Stimulated activated CD4-positive, alpha-beta T cell treated with anti-CD3 and anti-CD28 coated beads, Interleukin-15, amount 100 ng/mL, for 48 hours (primary cell): Measurements from ENCODE around the gene EEF1A2.
"Not testable (repeated sequence)": the region's sequence is repeated elsewhere in the genome, so short reads cannot be mapped to it uniquely, and the experiment has no call there.

Experiments used
- DNase-seq, 2 donors: peaks; one replicate each; pipeline ENCODE4 v3.0.0-alpha.2; 2020; ENCODE audit warnings: low read depth in 2 of 2

The EEF1A2 gene

DNA sequence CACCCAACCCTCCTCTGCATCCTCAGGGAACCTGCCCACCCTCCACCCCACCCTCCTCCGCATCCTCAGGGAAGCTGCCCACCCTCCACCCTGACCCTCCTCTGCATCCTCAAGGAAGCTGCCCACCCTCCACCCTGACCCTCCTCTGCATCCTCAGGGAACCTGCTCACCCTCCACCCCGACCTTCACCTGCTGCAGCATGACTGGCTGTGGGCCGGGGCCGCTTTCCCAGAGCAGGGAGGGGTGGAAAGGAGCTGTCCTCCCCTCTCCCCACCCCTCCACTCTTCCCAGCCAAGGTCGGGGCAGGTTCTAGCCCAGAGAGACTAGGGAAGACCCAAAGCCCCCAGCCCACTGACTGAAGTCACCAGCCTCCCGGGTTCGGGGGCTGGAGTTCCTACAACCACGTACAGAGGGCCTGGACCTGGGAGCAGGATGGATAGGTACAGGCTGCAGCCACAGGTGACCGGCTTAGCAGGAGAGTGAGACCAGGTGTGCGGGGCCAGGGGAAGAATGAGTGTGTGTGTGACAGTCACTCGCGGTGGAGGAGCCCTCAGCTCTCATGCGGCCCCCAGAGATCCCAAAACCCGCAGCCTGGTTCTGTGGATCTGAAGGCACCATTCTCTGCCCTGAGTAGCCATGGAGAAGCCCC is 11.6 kb downstream of the EEF1A2 start:
- DNase-seq, result no peak

DNA sequence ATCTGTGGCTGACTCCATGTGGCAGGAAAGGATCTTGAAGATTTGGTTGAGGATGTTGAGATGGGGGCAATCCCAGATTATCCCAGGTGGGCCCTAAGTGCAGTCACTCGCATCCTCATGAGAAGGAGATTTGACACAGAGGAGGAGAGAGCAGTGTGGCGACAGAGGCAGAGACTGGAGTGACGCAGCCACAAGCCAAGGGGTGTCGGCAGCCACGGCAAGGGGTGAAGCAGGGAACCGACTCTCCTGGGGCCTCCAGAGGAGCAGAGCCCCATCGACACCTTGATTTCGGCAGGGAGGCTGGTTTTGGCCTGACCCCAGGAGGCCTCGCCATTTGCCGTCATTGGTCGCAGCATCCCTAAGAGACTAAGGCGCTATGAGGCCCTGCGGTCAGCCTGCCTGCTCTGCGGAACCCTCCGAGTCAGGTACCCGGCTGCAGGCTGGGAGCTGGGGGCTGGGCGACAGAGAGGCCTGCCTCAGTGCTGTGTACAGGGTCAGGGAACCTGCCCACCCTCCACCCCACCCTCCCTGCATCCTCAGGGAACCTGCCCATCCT is 12.5 kb downstream of the EEF1A2 start:
- DNase-seq, result no peak

DNA sequence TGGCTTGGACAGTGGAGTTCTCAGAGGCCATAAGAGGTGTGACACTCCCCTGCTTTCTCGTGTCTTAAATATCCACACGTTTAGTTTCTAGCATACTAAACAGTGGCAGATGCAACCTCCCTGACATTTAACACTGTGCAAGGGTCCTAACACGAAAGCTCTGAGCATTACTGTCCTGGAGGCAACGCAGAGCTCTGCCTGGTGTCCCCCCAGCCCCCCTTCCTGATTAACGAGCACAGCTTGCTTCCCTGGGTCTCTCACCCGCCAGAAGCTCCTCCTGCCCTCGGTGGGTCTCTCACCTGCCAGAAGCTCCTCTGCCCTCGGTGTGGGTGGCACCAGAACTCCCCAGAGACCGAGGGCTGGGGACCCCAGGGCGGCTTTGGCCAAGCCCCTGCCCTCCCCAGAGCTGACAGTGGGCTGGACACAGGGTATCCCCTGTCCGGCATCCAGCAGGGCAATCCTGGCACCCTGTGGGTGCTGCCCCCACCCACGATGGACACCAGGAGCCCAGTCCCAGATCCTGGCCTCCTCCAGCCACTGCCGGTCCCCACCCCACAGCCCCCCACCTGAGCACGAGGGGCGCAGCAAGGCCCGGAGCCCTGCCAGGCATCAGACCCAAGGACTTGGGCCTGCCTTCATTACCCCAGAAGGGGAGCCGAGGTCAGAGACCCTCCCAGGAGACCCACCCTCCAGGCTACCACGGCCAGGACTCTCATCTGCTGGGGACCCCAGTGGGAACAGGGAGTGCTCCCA is 14.1 kb downstream of the EEF1A2 start:
- DNase-seq, result no peak

DNA sequence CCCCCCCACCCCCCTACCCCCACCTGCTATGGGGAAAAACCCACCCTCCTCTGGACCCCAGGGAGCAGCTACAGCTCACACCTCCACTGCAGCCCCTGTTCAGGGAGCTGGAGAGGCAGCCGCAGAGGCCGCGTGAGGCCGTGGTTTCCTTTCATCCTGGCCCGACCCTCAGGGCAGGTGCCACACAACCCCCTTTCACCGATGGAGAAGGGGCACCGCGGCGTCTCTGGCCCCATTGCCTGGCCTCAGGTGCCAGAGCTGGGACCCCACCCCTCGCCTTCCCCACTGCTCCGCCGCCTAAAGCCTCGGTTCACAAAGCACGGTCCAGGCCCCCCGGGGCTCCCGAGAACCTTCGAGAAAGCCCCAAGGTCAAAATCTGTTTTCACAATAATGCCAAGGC is 14.6 kb downstream of the EEF1A2 start:
- no peak for DNase-seq

DNA sequence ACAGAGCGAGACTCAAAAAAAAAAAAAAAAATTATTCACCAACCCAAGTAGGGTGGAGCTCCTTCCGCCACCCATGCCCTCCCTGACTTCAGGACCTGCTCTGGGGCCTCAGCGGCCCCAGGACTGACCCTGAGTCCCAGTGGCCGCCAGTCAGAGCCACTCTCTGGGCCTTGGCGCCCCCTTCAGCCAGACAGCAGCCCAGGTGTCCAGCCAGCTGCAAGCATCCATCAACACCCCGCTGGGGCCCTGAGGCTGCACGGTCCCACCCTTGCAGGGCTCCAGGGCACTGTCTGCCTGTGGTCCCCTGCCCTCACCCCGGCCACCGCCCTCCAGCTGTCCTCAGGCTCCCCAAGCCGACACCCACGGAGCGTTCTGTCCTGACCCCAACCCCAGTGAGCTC is 15.0 kb downstream of the EEF1A2 start:
- no peak for DNase-seq

DNA sequence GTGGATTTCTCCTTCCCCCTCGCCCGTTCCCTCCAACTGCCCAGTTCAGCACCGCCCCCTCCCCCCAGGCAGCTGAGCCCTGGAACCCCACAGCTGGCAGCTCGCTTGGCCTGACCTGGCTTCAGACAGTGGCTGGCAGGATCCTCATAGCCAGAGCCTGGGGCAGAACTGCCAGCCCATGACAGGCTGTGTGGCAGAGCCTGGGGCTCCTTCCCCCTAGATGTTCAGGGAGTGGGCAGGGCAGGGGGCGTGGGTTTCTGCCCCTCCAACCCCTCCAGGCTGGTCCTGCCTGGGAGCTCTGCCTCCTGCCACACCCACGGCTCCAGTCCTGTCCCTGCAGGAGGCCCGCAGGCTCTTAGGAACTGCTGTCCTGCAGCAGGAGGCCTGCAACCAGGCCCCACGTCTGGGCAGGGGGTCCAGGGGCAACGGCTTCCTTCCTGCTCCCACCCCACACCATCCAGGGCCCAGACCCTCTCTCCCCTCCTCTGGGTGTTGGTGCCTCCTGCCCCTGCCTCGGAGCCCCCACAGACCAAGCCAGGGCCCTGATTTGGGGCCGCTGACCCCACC is 16.8 kb downstream of the EEF1A2 start:
- DNase-seq, result no peak

DNA sequence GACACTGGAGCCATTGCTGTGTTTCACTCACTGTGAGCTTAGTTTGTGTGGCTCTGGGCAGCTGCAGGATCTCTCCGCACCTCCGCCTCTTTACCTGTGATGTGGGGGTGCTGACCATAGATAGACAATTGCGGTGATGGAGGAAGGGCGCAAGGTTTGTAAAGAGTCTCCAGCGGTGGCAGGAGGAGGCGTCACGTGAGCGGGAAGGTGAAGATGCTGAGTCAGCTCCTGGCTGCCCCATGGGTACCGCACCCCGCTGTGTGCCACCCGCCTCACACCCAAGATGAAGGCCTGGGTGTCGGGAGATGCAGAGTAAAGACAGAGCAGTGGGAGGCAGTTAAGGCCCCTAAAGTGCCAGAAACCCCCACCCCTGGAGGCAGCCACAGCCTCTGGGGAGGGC is 17.4 kb downstream of the EEF1A2 start:
- DNase-seq, result no peak

DNA sequence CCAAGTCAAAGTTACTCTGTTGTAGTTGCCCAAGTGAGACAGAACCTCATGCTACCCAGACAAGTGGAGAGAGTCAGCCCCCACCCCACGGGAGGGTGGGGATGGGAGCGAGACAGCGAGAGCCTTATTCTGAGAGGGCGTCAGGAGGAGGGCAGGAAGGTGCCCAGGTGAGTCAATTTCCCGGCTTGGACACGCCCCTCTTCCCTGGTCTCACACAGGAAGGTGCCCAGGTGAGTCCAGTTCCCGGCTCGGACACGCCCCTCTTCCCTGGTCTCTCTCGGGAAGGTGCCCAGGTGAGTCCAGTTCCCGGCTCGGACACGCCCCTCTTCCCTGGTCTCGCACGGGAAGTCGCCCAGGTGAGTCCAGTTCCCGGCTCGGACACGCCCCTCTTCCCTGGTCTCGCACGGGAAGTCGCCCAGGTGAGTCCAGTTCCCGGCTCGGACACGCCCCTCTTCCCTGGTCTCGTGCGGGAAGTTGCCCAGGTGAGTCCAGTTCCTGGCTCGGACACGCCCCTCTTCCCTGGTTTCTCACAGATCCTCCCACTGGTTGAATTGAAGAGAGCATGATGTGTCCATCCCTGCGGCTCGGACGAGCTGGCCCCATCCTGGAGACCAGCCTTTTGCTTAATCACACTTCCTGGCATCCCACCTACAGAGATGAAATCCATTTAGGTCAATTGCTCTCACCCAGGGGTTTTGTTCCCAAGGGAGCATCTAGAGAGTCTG is 19.0 kb downstream of the EEF1A2 start:
- not testable (repeated sequence) for DNase-seq

DNA sequence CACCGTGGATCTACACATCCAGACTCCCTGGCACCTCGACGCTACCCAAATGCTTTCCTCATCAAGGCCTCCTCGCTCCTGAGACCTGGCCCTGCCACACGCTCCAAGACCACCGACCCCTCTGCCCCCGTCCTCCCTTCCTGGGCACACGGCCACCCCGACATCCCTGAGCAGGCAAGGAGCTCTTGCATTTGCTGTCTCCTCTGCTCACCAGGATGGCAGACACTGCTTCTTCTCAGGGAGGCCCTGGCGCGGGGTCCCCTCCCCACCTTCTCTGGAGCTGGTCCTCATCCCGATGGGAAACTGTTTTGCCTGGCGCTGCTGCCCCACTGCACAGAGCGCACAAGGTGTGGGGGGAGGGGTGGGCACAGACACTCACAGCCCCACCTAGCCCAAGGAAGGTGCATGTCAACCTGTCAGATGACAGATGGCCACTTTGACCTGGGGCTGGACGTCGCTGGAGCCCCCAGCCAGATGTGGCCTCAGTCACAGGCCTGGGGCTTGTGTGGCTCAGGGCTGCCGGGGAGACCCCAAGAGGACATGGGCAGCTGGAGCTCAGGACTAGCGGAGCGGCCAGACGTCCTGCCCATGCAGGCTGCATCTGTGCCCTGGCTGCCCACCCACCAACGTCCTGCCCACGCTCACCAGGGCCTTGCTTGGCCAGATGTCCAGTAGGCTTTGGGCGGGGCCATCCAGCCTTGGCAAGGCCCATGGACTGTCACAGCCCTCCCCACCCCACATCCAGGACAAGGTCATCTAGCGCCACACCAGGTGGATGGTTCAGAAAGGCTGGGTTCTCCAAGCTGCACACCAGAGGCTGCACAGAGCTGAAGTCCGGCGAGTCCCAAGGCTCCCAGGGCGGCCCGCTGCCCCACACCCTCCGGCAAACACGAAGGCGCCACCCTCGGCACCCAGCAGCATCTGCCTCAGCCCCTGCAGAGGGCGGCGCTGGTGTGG is 20.3 kb downstream of the EEF1A2 start:
- no peak for DNase-seq

DNA sequence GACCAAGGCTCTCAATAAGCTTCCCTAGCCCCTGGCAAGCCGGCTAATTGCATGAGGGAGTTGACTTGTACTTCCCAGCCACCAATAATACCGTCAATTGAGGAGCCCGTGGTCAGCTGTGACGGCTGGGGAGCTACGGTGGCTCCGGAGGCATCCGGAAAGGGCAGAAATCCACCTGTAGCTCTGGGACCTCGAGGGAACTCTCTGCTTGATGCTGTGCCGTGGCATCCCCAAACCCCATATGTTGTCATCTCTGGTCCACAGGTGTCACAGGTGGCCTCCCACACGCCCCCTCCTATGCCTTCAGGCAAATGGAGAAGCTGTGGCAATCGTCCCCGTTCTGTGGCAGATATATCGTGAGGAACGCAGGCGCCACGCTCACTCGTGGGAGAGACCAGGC is 20.9 kb downstream of the EEF1A2 start:
- no peak for DNase-seq

DNA sequence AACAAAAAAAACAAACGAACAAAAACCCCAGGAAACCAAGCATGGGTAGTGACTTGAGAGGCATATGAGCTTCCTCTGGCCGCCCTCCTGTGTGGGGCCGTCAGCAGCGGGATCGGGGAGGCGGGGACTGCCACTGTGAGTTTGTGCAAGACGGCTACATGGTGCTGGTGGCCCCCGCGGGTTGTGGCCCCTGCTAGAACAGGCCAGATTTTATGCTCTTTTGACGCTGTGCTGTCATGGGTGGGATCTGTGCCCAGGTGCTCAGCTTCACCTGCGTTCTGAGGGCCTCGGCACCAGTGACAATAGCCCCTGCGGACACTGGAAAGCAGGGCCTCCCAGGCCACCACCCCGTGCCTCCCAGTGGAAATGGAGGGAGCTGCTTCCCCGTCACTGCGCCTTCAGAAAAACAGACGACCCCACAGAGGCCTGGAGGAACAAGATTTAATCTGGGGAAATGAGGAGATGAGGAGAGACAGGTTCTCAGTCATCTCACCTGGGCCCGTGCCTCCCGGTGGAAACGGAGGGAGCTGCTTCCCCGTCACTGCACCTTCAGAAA is 21.7 kb downstream of the EEF1A2 start:
- DNase-seq, result no peak

DNA sequence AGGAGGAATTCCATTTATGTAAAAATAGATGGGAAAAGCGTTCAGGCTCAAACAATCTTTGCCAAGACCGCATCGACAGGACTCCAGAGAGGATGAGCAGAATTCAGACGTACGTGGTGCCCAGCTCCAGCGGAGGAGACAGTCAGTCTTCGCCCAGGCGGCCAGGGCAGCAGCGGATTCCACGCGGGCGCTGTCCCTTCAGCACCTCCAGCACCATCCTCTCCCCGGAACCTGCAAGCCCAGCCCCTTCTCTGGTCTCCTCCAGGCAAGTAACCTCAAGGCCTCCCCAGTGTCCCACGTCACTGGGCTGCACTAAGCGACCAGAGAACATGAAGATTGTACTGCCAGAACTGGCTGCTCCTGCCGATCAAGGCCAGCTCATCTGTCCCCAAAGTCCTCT is 23.7 kb downstream of the EEF1A2 start:
- no peak for DNase-seq

DNA sequence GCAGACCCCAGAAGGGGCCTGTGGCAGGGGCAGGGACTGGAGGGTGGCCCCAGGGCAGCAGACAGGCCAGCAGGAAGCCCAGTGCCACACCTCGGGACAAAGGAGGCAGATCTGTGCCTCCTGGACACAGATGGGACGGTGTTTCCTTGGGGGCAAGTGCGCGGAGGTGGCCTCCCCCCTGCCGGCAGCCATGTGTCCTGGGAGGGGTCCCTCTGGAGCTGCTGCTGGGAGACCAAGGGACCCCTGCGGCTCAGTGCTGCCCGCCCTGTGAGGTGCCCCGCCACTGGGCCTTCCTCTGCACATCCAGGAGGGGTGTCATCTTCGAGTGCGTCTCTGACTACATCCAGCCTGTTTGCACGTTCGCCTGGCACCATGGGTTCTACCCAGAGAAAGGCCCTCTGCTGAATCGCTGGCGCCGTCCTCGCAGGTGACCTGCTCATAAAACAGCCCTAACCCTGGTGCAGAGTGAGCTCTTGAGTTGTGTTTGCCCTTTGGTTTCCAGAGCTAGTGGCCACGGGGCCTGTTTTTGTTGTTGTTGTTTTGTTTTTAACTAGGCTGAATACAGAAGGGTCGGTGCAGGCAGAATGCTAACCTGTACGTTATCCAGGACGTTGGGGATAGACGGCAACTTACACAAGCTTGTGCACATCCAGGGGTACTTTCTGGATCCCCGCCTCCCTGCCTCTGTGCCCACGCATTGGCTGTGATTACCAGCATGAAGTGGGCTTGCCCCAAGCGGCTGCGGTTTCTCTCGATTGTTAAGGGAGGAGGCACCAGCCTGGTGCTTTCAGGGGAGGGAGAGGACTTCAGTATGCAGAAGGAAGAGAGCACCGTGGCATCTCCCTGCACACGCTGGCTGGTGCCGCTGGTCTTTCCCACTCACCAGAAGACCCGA is 25.1 kb downstream of the EEF1A2 start:
- DNase-seq, result no peak

DNA sequence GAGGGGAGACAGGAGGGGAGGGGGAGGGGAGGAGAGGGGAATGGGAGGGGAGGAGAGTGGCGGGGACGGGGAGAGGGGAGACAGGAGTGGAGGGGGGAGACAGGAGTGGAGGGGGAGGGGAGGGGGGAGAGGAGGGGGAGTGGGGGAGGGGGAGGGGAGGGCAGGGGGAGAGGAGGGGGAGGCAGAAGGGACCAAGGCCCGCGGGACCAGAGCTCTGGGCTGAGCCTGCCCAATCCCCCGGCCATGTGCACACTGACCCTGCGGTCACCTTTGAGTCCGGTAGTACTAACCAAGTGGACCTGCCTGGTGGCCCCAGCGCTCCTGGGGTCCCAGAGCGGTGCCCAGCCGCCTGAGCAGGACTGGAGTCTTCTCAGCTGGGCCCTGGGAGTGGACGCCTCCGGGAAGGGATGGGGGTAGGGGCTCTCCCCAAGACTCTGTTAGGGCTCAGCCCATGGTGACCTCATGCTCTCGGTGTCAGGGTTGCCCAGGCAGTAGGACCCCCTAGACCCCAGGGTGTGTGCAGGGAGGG is 26.0 kb downstream of the EEF1A2 start:
- no peak for DNase-seq

DNA sequence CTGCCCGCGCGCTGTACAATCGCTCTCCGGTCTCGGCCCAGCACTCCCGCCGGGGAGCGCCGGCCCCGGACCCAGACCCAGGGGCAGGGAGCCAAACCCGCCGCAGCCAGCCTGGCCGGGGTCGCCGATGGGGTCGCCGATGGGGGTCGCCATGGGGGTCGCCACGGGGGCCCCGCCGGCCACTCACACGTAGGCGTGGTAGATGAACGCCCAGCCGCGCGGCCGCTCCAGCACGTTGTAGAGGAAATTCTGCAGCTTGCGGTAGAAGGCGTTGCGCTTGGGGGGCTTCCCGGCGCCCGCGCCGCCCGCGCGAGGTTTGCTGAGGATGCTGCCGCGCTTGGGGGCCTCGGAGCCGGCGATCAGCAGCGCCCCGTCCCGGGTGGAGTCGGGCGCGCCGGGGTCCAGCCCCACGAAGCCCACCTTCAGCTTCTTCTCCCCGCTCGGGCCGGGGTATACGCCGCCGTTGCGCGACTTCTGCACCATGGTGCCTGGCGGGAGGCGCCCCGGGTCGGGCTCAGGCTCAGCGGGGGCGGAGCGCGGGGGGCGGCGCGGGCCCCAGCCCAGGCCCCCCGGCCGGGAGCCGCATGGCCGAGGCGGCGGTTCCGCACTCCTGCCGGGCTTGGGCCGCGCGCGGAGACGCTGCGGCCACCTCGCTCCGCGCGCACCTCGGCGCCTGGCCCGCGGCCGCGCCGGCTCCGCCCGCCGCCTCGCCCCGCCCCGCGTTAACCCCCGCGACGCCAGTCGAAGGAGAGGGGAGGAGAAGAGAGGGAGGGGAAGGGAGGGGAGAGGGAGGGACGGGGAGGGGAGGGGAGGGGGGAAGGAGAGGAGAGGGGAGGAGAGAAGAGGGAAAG is 26.7 kb downstream of the EEF1A2 start, which contains the start of gene KCNQ2:
Gene KCNQ2 (minus strand): TSS at position 675 of the 851 bp plus-strand sequence. CDS start 192 bp downstream, at position 483.
- DNase-seq, result no peak

DNA sequence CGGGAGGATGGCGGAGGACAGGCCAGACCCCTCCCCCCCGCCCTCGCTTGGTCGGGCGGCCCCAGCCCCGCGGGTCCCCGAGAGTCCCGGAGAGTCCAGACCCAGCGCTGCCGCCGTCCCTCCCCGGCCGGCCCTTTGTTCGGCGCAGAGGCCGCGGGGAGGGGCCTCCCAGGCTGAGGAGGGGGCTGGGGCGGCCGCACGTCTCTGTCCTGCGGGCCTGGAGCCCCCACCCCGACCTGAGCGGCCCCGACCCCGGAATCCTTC is 27.2 kb downstream of the EEF1A2 start:
- no peak for DNase-seq

DNA sequence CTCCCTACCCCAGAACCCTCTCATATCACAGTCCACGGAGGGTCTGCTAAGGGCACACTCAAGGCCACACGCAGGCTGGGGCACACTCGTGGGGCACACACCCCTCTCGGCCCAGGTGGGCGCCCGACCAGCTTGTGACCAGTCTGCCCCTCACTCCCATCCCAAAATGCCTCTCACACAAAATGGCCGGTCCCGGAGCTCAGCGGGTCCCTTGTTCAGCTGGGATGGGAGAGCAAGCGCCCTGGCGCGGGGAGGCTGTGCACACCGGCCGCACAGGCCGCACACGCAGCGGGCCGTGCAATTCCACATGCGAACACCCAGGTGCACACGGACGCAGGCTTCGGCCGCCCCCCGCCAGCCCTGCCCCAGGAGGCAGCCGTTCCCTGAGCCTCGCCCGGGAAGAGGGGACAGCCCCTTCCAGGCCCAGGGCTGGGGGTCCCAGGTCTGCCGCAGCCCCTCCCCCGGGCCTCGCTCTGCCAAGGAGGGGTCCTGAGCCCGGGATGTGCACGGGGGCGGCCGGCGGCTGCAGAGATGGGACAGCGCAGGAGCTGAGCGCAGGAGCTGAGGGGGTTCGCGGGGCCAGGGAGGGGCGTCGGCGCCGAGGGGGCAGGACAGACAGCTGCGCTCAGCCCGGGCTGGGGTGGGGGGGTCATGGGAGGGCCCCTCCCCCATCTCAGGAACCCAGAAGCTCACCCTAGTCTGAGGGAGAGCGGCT is 27.7 kb downstream of the EEF1A2 start:
- no peak for DNase-seq

DNA sequence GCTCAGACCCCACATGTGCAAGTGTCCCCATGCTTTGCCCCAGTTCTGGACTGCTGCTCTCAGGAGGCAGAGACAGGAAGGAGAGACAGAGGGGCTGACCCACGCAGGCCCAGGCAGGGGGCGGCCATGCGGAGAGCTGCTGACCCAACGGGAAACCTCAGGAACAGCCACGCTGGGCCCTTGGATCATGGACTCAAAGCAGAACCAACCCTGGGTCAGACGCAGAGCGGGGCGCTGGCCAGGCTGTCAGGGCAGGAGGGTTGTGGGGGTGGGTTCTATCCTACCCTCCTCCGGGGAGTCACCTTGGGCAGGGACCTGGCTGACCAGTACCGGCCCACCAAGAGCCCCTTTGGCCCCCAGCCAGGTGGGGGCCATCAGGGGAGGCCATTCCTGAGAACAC is 28.5 kb downstream of the EEF1A2 start:
- DNase-seq, result no peak
